HCT116 (cell line): Measurements from ENCODE around the gene LYL1.

ENCODE experiments used
- CEBPB ChIP-seq: IDR thresholded peaks from 2 replicates; pipeline ENCODE4 v1.6.1; 2012; ENCODE audit warnings: low read depth
- ELF1 ChIP-seq: IDR thresholded peaks from 2 replicates; pipeline ENCODE4 v1.6.1; 2012; ENCODE audit warnings: low read depth, borderline replicate concordance
- RAD21 ChIP-seq: IDR thresholded peaks from 2 replicates; pipeline ENCODE4 v1.6.1; 2012; ENCODE audit warnings: low read depth, mild to moderate bottlenecking
- SP1 ChIP-seq: IDR thresholded peaks from 2 replicates; pipeline ENCODE4 v1.6.1; 2012; ENCODE audit warnings: low read depth
- SRF ChIP-seq: IDR thresholded peaks from 2 replicates; pipeline ENCODE4 v1.6.1; 2012; ENCODE audit warnings: low read depth
- YY1 ChIP-seq: IDR thresholded peaks from 2 replicates; pipeline ENCODE4 v1.6.1; 2011; ENCODE audit warnings: low read length, low read depth, moderate library complexity, mild to moderate bottlenecking; ENCODE audit not compliant: insufficient replicate concordance; ENCODE audit errors: extremely low read depth
- TF ChIP-seq, protein P1 (sequence below), 3 experiments: fragments of 200-600 bp in 1 of 3; sonication (generic) in 1 of 3; IDR thresholded peaks in 2 of 3; conservative IDR thresholded peaks in 1 of 3; 2 replicates each; pipeline ENCODE4 v1.5.1; 2012 to 2017; ENCODE audit warnings: low read depth in 2 of 3, low read length in 2 of 3, antibody characterized with exemption in 1 of 3, borderline replicate concordance in 1 of 3, control low read depth in 1 of 3, mild to moderate bottlenecking in 1 of 3, mixed read lengths in 1 of 3, mixed run types in 1 of 3, moderate library complexity in 1 of 3; ENCODE audit not compliant: insufficient read depth in 1 of 3
- TF ChIP-seq, protein P2 (sequence below): IDR thresholded peaks from 2 replicates; pipeline ENCODE4 v1.6.1; 2012; ENCODE audit warnings: low read depth

DNA sequence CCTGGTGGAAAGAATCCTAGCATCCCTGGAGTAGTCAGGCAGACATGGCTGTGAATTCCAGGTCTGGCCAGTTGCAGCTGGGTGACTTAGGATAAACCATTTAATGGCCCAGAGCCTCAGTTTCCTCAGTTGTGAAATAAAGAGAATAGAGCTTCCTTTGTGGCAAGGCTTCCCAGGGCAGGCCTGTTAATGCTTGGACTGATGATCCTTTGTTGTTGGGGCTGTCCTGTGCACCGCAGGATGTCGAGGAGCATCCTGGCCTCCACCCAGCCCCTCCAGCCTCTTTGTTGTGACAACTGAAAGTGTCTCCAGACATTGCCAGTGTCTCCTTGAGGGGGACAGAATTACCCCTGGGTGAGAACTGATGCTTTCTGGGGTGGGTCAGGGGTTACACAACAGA is 16.3 kb downstream of the LYL1 start:
- TF ChIP-seq, protein P1, sequence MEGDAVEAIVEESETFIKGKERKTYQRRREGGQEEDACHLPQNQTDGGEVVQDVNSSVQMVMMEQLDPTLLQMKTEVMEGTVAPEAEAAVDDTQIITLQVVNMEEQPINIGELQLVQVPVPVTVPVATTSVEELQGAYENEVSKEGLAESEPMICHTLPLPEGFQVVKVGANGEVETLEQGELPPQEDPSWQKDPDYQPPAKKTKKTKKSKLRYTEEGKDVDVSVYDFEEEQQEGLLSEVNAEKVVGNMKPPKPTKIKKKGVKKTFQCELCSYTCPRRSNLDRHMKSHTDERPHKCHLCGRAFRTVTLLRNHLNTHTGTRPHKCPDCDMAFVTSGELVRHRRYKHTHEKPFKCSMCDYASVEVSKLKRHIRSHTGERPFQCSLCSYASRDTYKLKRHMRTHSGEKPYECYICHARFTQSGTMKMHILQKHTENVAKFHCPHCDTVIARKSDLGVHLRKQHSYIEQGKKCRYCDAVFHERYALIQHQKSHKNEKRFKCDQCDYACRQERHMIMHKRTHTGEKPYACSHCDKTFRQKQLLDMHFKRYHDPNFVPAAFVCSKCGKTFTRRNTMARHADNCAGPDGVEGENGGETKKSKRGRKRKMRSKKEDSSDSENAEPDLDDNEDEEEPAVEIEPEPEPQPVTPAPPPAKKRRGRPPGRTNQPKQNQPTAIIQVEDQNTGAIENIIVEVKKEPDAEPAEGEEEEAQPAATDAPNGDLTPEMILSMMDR (IDR thresholded peaks at IDR 0.05 in 2 of 3, conservative IDR thresholded peaks at IDR 0.05 in 1 of 3; ENCODE audit: borderline replicate concordance in 1 of 3, insufficient read depth in 1 of 3, low read depth in 2 of 3, low read length in 2 of 3), result no peak
- no peak for TF ChIP-seq SP1
- TF ChIP-seq RAD21, result no peak
- no peak for TF ChIP-seq SRF
- TF ChIP-seq ELF1, result no peak
- TF ChIP-seq YY1, result no peak
- TF ChIP-seq CEBPB, result no peak
- TF ChIP-seq, protein P2, sequence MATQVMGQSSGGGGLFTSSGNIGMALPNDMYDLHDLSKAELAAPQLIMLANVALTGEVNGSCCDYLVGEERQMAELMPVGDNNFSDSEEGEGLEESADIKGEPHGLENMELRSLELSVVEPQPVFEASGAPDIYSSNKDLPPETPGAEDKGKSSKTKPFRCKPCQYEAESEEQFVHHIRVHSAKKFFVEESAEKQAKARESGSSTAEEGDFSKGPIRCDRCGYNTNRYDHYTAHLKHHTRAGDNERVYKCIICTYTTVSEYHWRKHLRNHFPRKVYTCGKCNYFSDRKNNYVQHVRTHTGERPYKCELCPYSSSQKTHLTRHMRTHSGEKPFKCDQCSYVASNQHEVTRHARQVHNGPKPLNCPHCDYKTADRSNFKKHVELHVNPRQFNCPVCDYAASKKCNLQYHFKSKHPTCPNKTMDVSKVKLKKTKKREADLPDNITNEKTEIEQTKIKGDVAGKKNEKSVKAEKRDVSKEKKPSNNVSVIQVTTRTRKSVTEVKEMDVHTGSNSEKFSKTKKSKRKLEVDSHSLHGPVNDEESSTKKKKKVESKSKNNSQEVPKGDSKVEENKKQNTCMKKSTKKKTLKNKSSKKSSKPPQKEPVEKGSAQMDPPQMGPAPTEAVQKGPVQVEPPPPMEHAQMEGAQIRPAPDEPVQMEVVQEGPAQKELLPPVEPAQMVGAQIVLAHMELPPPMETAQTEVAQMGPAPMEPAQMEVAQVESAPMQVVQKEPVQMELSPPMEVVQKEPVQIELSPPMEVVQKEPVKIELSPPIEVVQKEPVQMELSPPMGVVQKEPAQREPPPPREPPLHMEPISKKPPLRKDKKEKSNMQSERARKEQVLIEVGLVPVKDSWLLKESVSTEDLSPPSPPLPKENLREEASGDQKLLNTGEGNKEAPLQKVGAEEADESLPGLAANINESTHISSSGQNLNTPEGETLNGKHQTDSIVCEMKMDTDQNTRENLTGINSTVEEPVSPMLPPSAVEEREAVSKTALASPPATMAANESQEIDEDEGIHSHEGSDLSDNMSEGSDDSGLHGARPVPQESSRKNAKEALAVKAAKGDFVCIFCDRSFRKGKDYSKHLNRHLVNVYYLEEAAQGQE, result no peak
